Renal cortex interstitium (tissue), 11 donors: ENCODE results near the gene STKLD1. TPM values are rescaled to one million over a fixed set of nuclear protein-coding genes. Genes with fewer than 3 reads are reported as not detected.

ENCODE experiments used
- DNase-seq, 11 donors: peaks; one replicate each; pipeline ENCODE4 v3.0.0-alpha.2; 2013; ENCODE audit warnings: low read depth in 9 of 11, low spot score in 4 of 11; ENCODE audit errors: extremely low read depth in 1 of 11
- polyA plus RNA-seq, 3 donors: library from polyadenylated mRNA; unstranded; fragments of 120-200 nt; gene quantifications; one replicate each; pipeline ENCODE4 v1.2.1, GENCODE V29; 2013; ENCODE audit not compliant: insufficient read length in 3 of 3

The STKLD1 gene
- polyA plus RNA-seq, 3 donors, result 4.3 to 5.4 (median 4.4) TPM

- no peak for DNase-seq
Observed at GRCh38 chr9:133454325-133454724, 78.2 kb downstream of the STKLD1 start.

- DNase-seq, result no peak
Observed at GRCh38 chr9:133454943-133455673, 78.9 kb downstream of the STKLD1 start.

Other genes with a start within 250 kb of the STKLD1 start
- 1 to 10 TPM; 1.8 to 3.0 (median 2.2) TPM for gene GBGT1, start 212.5 kb upstream of the STKLD1 start, polyA plus RNA-seq
- gene OBP2B, start 167.1 kb upstream of the STKLD1 start, polyA plus RNA-seq, result under 1 TPM in 1 of 3 donors, not detected in 2; 0.34 TPM
- 10 to 100 TPM; 10.3 to 27.8 (median 17.7) TPM for gene ABO, start 101.2 kb upstream of the STKLD1 start, polyA plus RNA-seq
- gene SURF6, start 40.2 kb upstream of the STKLD1 start, polyA plus RNA-seq, result 10 to 100 TPM; 21.2 to 31.3 (median 29.9) TPM
- gene MED22, start 28.2 kb upstream of the STKLD1 start, polyA plus RNA-seq, result 10 to 100 TPM; 22.9 to 32.5 (median 29.2) TPM
- gene RPL7A, start 28.1 kb upstream of the STKLD1 start, polyA plus RNA-seq, result 1,000 to 10,000 TPM; 2,380 to 2,771 (median 2,510) TPM
- gene SURF1, start 19.9 kb upstream of the STKLD1 start, polyA plus RNA-seq, result 10 to 100 TPM; 43.6 to 52.8 (median 52.4) TPM
- 10 to 100 TPM; 21.6 to 26.3 (median 25.3) TPM for gene SURF2, start 19.8 kb upstream of the STKLD1 start, polyA plus RNA-seq
- 100 to 1,000 TPM; 161 to 181 (median 175) TPM for gene SURF4, start 306 bp upstream of the STKLD1 start, polyA plus RNA-seq
- 10 to 100 TPM; 25.2 to 33.4 (median 28.9) TPM for gene REXO4, start 41.6 kb downstream of the STKLD1 start, polyA plus RNA-seq
- 10 to 100 TPM in 2 of 3 donors, 1 to 10 TPM in 1; 8.5 to 14.6 (median 11.5) TPM for gene ADAMTS13, start 46.0 kb downstream of the STKLD1 start, polyA plus RNA-seq
- gene CACFD1, start 83.6 kb downstream of the STKLD1 start, polyA plus RNA-seq, result 10 to 100 TPM; 23.5 to 35.8 (median 32.8) TPM
- 1 to 10 TPM; 1.3 to 1.6 (median 1.6) TPM for gene SLC2A6, start 102.7 kb downstream of the STKLD1 start, polyA plus RNA-seq
- under 1 TPM in 1 of 3 donors, not detected in 2; 0.30 TPM for gene MYMK, start 148.6 kb downstream of the STKLD1 start, polyA plus RNA-seq
- gene ADAMTSL2, start 158.3 kb downstream of the STKLD1 start, polyA plus RNA-seq, result 1 to 10 TPM; 1.4 to 2.5 (median 1.9) TPM
- gene FAM163B, start 233.0 kb downstream of the STKLD1 start, polyA plus RNA-seq, result under 1 TPM in 2 of 3 donors, not detected in 1; 0.17 to 0.39 TPM